ENCODE results near the gene GLS2. TPM values are rescaled to one million over a fixed set of nuclear protein-coding genes. Genes with fewer than 3 reads are reported as not detected.

GLS2 gene
- total RNA-seq, 1 donor from 2014 or later: not detected

- peak overlapping the region; percentile 83 for H3K4me3 Mint-ChIP-seq (ENCODE audit: unreplicated experiment)
- TF ChIP-seq, protein P1, sequence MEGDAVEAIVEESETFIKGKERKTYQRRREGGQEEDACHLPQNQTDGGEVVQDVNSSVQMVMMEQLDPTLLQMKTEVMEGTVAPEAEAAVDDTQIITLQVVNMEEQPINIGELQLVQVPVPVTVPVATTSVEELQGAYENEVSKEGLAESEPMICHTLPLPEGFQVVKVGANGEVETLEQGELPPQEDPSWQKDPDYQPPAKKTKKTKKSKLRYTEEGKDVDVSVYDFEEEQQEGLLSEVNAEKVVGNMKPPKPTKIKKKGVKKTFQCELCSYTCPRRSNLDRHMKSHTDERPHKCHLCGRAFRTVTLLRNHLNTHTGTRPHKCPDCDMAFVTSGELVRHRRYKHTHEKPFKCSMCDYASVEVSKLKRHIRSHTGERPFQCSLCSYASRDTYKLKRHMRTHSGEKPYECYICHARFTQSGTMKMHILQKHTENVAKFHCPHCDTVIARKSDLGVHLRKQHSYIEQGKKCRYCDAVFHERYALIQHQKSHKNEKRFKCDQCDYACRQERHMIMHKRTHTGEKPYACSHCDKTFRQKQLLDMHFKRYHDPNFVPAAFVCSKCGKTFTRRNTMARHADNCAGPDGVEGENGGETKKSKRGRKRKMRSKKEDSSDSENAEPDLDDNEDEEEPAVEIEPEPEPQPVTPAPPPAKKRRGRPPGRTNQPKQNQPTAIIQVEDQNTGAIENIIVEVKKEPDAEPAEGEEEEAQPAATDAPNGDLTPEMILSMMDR (IDR thresholded peaks at IDR 0.05): no peak
- no peaks in the 10 kb centered on the region for H3K9me3 Mint-ChIP-seq (ENCODE audit: unreplicated experiment)
- peaks cover 66% of the 10 kb centered on the region for H3K4me1 Mint-ChIP-seq (ENCODE audit: unreplicated experiment)
- no peak for DNase-seq (ENCODE audit: extremely low spot score, unreplicated experiment)
- H3K27me3 Mint-ChIP-seq (ENCODE audit: unreplicated experiment): no peaks in the 10 kb centered on the region
- peak overlapping the region; percentile 89 for H3K27ac Mint-ChIP-seq (ENCODE audit: unreplicated experiment)
- H3K36me3 Mint-ChIP-seq (ENCODE audit: unreplicated experiment): no peaks in the 10 kb centered on the region
Measured at GRCh38 chr12:56522411-56523193, 34.6 kb upstream of the GLS2 start.

GRCh38 chr12:56521590-56522371, 33.8 kb upstream of the GLS2 start, which contains the start of gene RBMS2:
TSS of gene RBMS2 (plus strand) at chr12:56521820. CDS start at chr12:56522024, 204 bp downstream.
- no peaks in the 10 kb centered on the region for H3K27me3 Mint-ChIP-seq (ENCODE audit: unreplicated experiment)
- H3K27ac Mint-ChIP-seq (ENCODE audit: unreplicated experiment): peak within 1 kb of the TSS; percentile 89
- TF ChIP-seq, protein P1 (IDR thresholded peaks at IDR 0.05): no peak
- H3K4me3 Mint-ChIP-seq (ENCODE audit: unreplicated experiment): peak within 1 kb of the TSS; percentile 83
- no peaks in the 10 kb centered on the region for H3K9me3 Mint-ChIP-seq (ENCODE audit: unreplicated experiment)
- no peaks in the 10 kb centered on the region for H3K36me3 Mint-ChIP-seq (ENCODE audit: unreplicated experiment)
- peak; percentile 88 for DNase-seq (ENCODE audit: extremely low spot score, unreplicated experiment)
- H3K4me1 Mint-ChIP-seq (ENCODE audit: unreplicated experiment): peaks cover 61% of the 10 kb centered on the region

- Mint-ChIP-seq H3K27me3 (ENCODE audit: unreplicated experiment) (no peaks in the 10 kb centered on the region), H3K9me3 (ENCODE audit: unreplicated experiment) (no peaks in the 10 kb centered on the region), H3K4me1 (ENCODE audit: unreplicated experiment) (peaks cover 55% of the 10 kb centered on the region), H3K27ac (ENCODE audit: unreplicated experiment) (peak overlapping the region; percentile 89), H3K36me3 (ENCODE audit: unreplicated experiment) (no peaks in the 10 kb centered on the region), H3K4me3 (ENCODE audit: unreplicated experiment) (peak overlapping the region; percentile 83)
- TF ChIP-seq, protein P1 (IDR thresholded peaks at IDR 0.05): no peak
- no peak for DNase-seq (ENCODE audit: extremely low spot score, unreplicated experiment)
Measured at GRCh38 chr12:56521209-56521589, 33.2 kb upstream of the GLS2 start.

DNA sequence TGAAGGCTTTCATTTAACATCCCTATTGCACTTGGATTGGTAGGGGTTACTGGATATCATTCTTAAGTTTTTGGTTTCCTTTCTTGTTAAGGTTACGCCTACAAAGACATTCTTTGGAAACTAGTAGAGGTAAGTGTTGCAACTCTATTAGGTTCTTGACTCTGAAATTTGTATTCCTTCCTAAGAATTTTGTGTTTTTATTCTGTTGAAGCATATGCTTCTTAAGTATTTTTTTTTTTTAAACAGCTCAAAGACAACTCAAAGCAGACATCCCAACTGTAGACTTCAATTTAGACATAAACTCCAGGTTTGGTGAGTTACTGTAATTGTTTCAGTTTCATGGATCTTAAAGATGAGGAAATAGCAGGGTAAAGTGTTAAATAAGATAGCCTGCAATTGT, 32.5 kb upstream of the GLS2 start:
- no peak for DNase-seq (ENCODE audit: extremely low spot score, unreplicated experiment)
- peak overlapping the region; percentile 64 for H3K4me3 Mint-ChIP-seq (ENCODE audit: unreplicated experiment)
- no peaks in the 10 kb centered on the region for H3K27me3 Mint-ChIP-seq (ENCODE audit: unreplicated experiment)
- peaks cover 55% of the 10 kb centered on the region for H3K4me1 Mint-ChIP-seq (ENCODE audit: unreplicated experiment)
- H3K36me3 Mint-ChIP-seq (ENCODE audit: unreplicated experiment): no peaks in the 10 kb centered on the region
- peak overlapping the region; percentile 89 for H3K27ac Mint-ChIP-seq (ENCODE audit: unreplicated experiment)
- TF ChIP-seq, protein P1 (IDR thresholded peaks at IDR 0.05): no peak
- no peaks in the 10 kb centered on the region for H3K9me3 Mint-ChIP-seq (ENCODE audit: unreplicated experiment)

GRCh38 chr12:56520048-56520447, 32.1 kb upstream of the GLS2 start:
- Mint-ChIP-seq H3K36me3 (ENCODE audit: unreplicated experiment) (no peaks in the 10 kb centered on the region), H3K4me3 (ENCODE audit: unreplicated experiment) (no peak overlapping the region), H3K4me1 (ENCODE audit: unreplicated experiment) (peaks cover 55% of the 10 kb centered on the region), H3K27ac (ENCODE audit: unreplicated experiment) (peak overlapping the region; percentile 89), H3K9me3 (ENCODE audit: unreplicated experiment) (no peaks in the 10 kb centered on the region), H3K27me3 (ENCODE audit: unreplicated experiment) (no peaks in the 10 kb centered on the region)
- TF ChIP-seq, protein P1 (IDR thresholded peaks at IDR 0.05): no peak
- DNase-seq (ENCODE audit: extremely low spot score, unreplicated experiment): no peak

All from osteocyte (in vitro differentiated cells).